Measurements from ENCODE around the gene DCUN1D2.
"Not testable (repeated sequence)": the region's sequence is repeated elsewhere in the genome, so short reads cannot be mapped to it uniquely, and the experiment has no call there.

DCUN1D2 gene

GRCh38 chr13:113452466-113452865 is 38.0 kb downstream of the DCUN1D2 start:
- no peak for DNase-seq
- peaks cover 21% of the 10 kb centered on the region for H3K4me1 ChIP-seq
- peaks cover 39% of the 10 kb centered on the region for H3K36me3 ChIP-seq
- no peaks in the 10 kb centered on the region for H3K27me3 ChIP-seq
- no peak for TF ChIP-seq CTCF (IDR thresholded peaks at IDR 0.05; ENCODE audit: low read depth, low read length)
- H3K4me3 ChIP-seq (ENCODE audit: low read depth, low read length): no peak overlapping the region
- no peaks in the 10 kb centered on the region for H3K9me3 ChIP-seq

DNA sequence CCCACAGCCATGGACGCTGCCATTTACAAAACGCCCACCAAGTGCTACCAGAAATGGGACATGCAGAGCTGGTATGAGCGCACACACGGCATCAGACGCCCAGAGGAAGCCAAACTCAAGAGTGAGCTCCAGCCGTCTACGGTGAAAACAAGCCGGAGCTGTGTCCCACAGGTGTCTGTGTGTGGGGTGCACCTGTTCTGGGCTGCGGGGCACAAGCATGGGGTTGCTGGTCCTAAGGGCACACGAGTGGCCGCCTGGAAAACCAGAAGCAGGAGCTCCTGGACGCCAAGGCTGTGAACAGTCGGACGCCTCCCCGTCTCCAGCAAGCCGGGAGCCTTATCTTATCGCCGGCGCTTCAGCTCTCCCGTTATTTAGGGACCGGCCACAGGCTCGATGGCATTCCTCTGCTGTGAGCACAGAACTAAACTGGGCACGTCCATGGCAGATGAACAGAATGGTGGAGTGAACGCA is 38.5 kb downstream of the DCUN1D2 start:
- Histone ChIP-seq H3K27me3 (no peaks in the 10 kb centered on the region), H3K4me1 (peaks cover 21% of the 10 kb centered on the region), H3K9me3 (no peaks in the 10 kb centered on the region), H3K4me3 (ENCODE audit: low read depth, low read length) (no peak overlapping the region), H3K36me3 (peaks cover 34% of the 10 kb centered on the region)
- no peak for TF ChIP-seq CTCF (IDR thresholded peaks at IDR 0.05; ENCODE audit: low read depth, low read length)
- DNase-seq: no peak

DNA sequence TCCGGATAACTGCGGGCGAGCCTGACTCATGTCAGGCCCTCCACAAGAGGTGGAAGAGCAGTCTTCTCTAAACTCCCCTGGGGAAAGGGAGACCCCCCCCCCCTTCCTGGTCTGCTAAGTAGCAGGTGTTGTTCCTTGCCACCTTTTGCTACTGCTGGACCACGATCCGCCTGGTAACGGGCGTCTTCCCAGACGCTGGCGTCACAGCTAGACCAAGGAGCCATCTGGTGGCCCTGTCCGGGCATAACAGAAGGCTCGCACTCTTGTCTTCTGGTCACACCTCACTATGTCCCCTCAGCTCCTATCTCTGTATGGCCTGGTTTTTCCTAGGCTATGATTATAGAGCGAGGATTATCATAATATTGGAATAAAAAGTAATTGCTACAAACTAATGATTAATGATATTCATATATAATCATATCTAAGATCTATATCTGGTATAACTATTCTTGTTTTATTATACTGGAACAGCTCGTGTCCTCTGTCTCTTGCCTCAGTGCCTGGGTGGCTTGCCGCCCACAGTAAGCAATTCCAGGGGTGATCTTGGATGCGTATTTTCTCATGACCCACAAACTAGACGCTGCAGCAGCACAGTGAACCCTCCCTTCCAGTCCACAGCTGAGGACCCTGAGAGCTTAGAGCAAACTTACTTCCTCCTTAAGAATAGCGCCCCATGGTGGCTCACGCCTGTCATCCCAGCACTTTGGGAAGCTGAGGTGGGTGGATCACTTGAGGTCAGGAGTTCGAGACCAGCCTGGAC is 39.5 kb downstream of the DCUN1D2 start:
- not testable (repeated sequence) for H3K4me3 ChIP-seq (ENCODE audit: low read depth, low read length)

GRCh38 chr13:113450348-113450744 is 40.2 kb downstream of the DCUN1D2 start:
- H3K36me3 ChIP-seq: peaks cover 17% of the 10 kb centered on the region
- H3K4me1 ChIP-seq: peaks cover 21% of the 10 kb centered on the region
- H3K27me3 ChIP-seq; H3K4me3 ChIP-seq (ENCODE audit: low read depth, low read length); H3K9me3 ChIP-seq; DNase-seq: not testable (repeated sequence)

More for the DNA sequence above, 39.5 kb downstream of the DCUN1D2 start:
- H3K4me1 ChIP-seq: peaks cover 21% of the 10 kb centered on the region
- not testable (repeated sequence) for H3K9me3 ChIP-seq, H3K27me3 ChIP-seq
- DNase-seq: peak; percentile 66
- TF ChIP-seq CTCF (IDR thresholded peaks at IDR 0.05; ENCODE audit: low read depth, low read length): peak; percentile 47
- H3K36me3 ChIP-seq: peaks cover 24% of the 10 kb centered on the region

DNA sequence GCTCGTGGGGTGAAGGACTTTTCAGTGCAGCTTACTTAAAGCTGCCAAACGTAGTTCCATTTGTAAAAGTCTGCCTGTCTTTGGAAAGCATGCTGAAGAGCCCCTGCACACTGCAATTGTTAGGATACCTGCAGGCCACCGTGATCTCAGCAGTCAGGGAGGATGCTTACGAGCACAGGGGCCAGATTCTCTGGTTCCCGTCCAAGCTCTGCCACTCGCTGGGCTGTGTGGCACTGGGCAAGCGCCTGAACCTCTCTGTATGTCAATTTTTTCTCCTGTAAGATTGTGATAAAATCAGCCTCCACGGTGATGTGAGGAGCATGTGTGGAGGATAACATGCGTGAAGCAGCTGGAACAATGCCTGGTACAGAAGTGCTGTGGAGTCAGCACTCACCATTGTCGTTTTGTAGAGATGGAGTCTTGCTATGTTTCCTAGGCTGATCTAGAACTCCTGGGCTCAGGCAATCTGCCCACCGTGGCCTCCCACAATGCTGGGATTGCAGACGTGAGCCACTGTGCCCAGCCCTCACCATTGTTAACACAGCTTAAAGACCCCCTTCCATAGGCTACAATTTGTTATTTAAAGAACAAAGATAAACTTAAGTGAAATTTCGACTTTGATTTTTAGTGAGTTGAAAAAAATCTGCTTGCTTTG is 40.7 kb downstream of the DCUN1D2 start:
- no peaks in the 10 kb centered on the region for H3K27me3 ChIP-seq
- DNase-seq: no peak
- no peak overlapping the region for H3K4me3 ChIP-seq (ENCODE audit: low read depth, low read length)
- peaks cover 21% of the 10 kb centered on the region for H3K4me1 ChIP-seq
- no peaks in the 10 kb centered on the region for H3K9me3 ChIP-seq
- peaks cover 12% of the 10 kb centered on the region for H3K36me3 ChIP-seq
- no peak for TF ChIP-seq CTCF (IDR thresholded peaks at IDR 0.05; ENCODE audit: low read depth, low read length)

GRCh38 chr13:113448885-113449692 is 41.4 kb downstream of the DCUN1D2 start:
- no peak for TF ChIP-seq CTCF (IDR thresholded peaks at IDR 0.05; ENCODE audit: low read depth, low read length)
- Histone ChIP-seq H3K9me3 (no peaks in the 10 kb centered on the region), H3K4me1 (peaks cover 21% of the 10 kb centered on the region), H3K36me3 (peaks cover 9% of the 10 kb centered on the region), H3K4me3 (ENCODE audit: low read depth, low read length) (no peak overlapping the region), H3K27me3 (no peaks in the 10 kb centered on the region)
- DNase-seq: no peak

Measured in BE2C (cell line).